Vagina (tissue), 2 donors: ENCODE data around the gene PARP11.

ENCODE experiments used
- POLR2A ChIP-seq, 2 donors: fragments of 450-650 bp; IDR thresholded peaks; one replicate each; pipeline ENCODE4 v1.6.1; 2017; ENCODE audit warnings: antibody characterized with exemption in 2 of 2, mild to moderate bottlenecking in 2 of 2, moderate library complexity in 2 of 2
- TF ChIP-seq, protein P1 (sequence below), 3 experiments: fragments of 450-650 bp in 2 of 3; fragments of 200-600 bp in 1 of 3; sonication (generic) in 1 of 3; IDR thresholded peaks; one replicate each; pipeline ENCODE4 v1.5.1; 2017 to 2019; ENCODE audit warnings: antibody characterized with exemption in 3 of 3, mild to moderate bottlenecking in 2 of 3, moderate library complexity in 2 of 3

- TF ChIP-seq, protein P1, sequence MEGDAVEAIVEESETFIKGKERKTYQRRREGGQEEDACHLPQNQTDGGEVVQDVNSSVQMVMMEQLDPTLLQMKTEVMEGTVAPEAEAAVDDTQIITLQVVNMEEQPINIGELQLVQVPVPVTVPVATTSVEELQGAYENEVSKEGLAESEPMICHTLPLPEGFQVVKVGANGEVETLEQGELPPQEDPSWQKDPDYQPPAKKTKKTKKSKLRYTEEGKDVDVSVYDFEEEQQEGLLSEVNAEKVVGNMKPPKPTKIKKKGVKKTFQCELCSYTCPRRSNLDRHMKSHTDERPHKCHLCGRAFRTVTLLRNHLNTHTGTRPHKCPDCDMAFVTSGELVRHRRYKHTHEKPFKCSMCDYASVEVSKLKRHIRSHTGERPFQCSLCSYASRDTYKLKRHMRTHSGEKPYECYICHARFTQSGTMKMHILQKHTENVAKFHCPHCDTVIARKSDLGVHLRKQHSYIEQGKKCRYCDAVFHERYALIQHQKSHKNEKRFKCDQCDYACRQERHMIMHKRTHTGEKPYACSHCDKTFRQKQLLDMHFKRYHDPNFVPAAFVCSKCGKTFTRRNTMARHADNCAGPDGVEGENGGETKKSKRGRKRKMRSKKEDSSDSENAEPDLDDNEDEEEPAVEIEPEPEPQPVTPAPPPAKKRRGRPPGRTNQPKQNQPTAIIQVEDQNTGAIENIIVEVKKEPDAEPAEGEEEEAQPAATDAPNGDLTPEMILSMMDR (IDR thresholded peaks at IDR 0.05): no peak
- TF ChIP-seq POLR2A (IDR thresholded peaks at IDR 0.05): no peak
These were observed 81.8 kb downstream of the PARP11 start for GRCh38 chr12:3791256-3791874.
